Neural progenitor cell (in vitro differentiated cells): ENCODE data around the gene PEAK1. TPM values are rescaled to one million over a fixed set of nuclear protein-coding genes. Genes with fewer than 3 reads are reported as not detected.

Experiments used
- DNase-seq: peaks from one replicate; pipeline ENCODE4 v3.0.0-alpha.2; 2016; ENCODE audit warnings: low spot score
- H2AFZ ChIP-seq: fragments of 200-600 bp; sonication (generic); replicated peaks from 2 replicates; pipeline ENCODE4 v1.6.1; 2016; ENCODE audit warnings: antibody characterized with exemption
- H3F3A ChIP-seq: fragments of 200-600 bp; sonication (generic); 2 replicates; pipeline ENCODE4 v1.6.1; 2016; ENCODE audit warnings: antibody characterized with exemption, low read depth
- H3K27ac ChIP-seq: fragments of 200-600 bp; sonication (generic); 2 replicates; pipeline ENCODE4 v1.5.1; 2016; ENCODE audit warnings: mild to moderate bottlenecking
- H3K27me3 ChIP-seq: fragments of 200-600 bp; sonication (generic); 2 replicates; pipeline ENCODE4 v1.6.1; 2016; ENCODE audit warnings: mild to moderate bottlenecking, moderate library complexity
- H3K36me3 ChIP-seq: fragments of 200-600 bp; sonication (generic); 2 replicates; pipeline ENCODE4 v1.5.1; 2016
- H3K4me1 ChIP-seq: fragments of 200-600 bp; sonication (generic); 2 replicates; pipeline ENCODE4 v1.6.1; 2016; ENCODE audit warnings: mixed run types
- H3K4me2 ChIP-seq: fragments of 200-600 bp; sonication (generic); 2 replicates; pipeline ENCODE4 v1.6.1; 2016
- H3K4me3 ChIP-seq: fragments of 200-600 bp; sonication (generic); 2 replicates; pipeline ENCODE4 v1.5.1; 2016
- H3K79me2 ChIP-seq: fragments of 200-600 bp; sonication (generic); 2 replicates; pipeline ENCODE4 v1.6.1; 2016; ENCODE audit warnings: low read depth
- H3K9ac ChIP-seq: fragments of 200-600 bp; sonication (generic); 2 replicates; pipeline ENCODE4 v1.6.1; 2016
- H3K9me3 ChIP-seq: fragments of 200-600 bp; sonication (generic); 2 replicates; pipeline ENCODE4 v1.5.1; 2016; ENCODE audit warnings: low read depth
- H4K20me1 ChIP-seq: fragments of 200-600 bp; sonication (generic); 2 replicates; pipeline ENCODE4 v1.6.1; 2016; ENCODE audit warnings: low read depth
- H3K27ac Mint-ChIP-seq: 3 replicates; pipeline ENCODE4 v1.8.0; 2021; ENCODE audit warnings: mixed read lengths
- H3K27me3 Mint-ChIP-seq: 2 replicates; pipeline ENCODE4 v1.8.0; 2022; ENCODE audit warnings: low read depth, mild to moderate bottlenecking, inconsistent platforms, moderate library complexity, mixed read lengths; ENCODE audit not compliant: insufficient read depth
- H3K36me3 Mint-ChIP-seq: 3 replicates; pipeline ENCODE4 v1.8.0; 2021; ENCODE audit warnings: mixed read lengths
- H3K4me1 Mint-ChIP-seq: 3 replicates; pipeline ENCODE4 v1.8.0; 2021; ENCODE audit warnings: mixed read lengths
- H3K4me3 Mint-ChIP-seq: 3 replicates; pipeline ENCODE4 v1.8.0; 2021; ENCODE audit warnings: mild to moderate bottlenecking, moderate library complexity, mixed read lengths
- H3K9me3 Mint-ChIP-seq: 3 replicates; pipeline ENCODE4 v1.8.0; 2020; ENCODE audit warnings: mixed read lengths
- CTCF ChIP-seq: fragments of 200-600 bp; sonication (generic); IDR thresholded peaks from 2 replicates; pipeline ENCODE4 v1.5.1; 2017; ENCODE audit warnings: antibody characterized with exemption, mild to moderate bottlenecking
- EZH2 ChIP-seq: fragments of 200-600 bp; sonication (generic); IDR thresholded peaks from 2 replicates; pipeline ENCODE4 v1.6.1; 2017; ENCODE audit warnings: antibody characterized with exemption, mild to moderate bottlenecking, moderate library complexity
- EZH2phosphoT487 ChIP-seq: fragments of 200-600 bp; sonication (generic); IDR thresholded peaks from 2 replicates; pipeline ENCODE4 v1.6.1; 2017; ENCODE audit warnings: antibody characterized with exemption
- total RNA-seq: library from RNA; depleted of rRNA; stranded (reverse); fragments of >200 nt; gene quantifications from 2 replicates; pipeline ENCODE4 v1.2.3, GENCODE V29; 2015; ENCODE audit warnings: low replicate concordance

PEAK1 gene
- total RNA-seq, 1 donor from 2014 or later, result 30.9 TPM

- peaks cover 86% of the 10 kb centered on the region for H3K79me2 ChIP-seq
- no peak overlapping the region for H2AFZ ChIP-seq
- H3K4me3 ChIP-seq, result no peak overlapping the region
- H3K4me2 ChIP-seq, result no peak overlapping the region
- H3K4me1 Mint-ChIP-seq, result no peaks in the 10 kb centered on the region
- no peak for TF ChIP-seq EZH2phosphoT487
- TF ChIP-seq EZH2, result no peak
- no peak for TF ChIP-seq CTCF
- no peak overlapping the region for H3K27ac ChIP-seq
- no peak overlapping the region for H3K27ac Mint-ChIP-seq
- H3F3A ChIP-seq, result no peaks in the 10 kb centered on the region
- H3K9ac ChIP-seq, result no peak overlapping the region
- no peak for DNase-seq
- H3K36me3 Mint-ChIP-seq, result peaks cover 18% of the 10 kb centered on the region
- H3K9me3 ChIP-seq, result peaks cover 15% of the 10 kb centered on the region
- no peaks in the 10 kb centered on the region for H3K4me1 ChIP-seq
- H3K36me3 ChIP-seq, result peaks cover 13% of the 10 kb centered on the region
- peaks cover 3% of the 10 kb centered on the region for H3K27me3 Mint-ChIP-seq
- no peak overlapping the region for H3K4me3 Mint-ChIP-seq
- peaks cover 58% of the 10 kb centered on the region for H3K9me3 Mint-ChIP-seq
- peaks cover 4% of the 10 kb centered on the region for H4K20me1 ChIP-seq
- no peaks in the 10 kb centered on the region for H3K27me3 ChIP-seq
These were observed 23.2 kb downstream of the PEAK1 start for GRCh38 chr15:77396692-77397091.

GRCh38 chr15:77395013-77395774 is 24.7 kb downstream of the PEAK1 start:
- Histone ChIP-seq H3K4me3 (no peak overlapping the region), H3K27ac (no peak overlapping the region), H3K36me3 (peaks cover 6% of the 10 kb centered on the region), H3K4me2 (no peak overlapping the region), H3K4me1 (no peaks in the 10 kb centered on the region), H3K27me3 (no peaks in the 10 kb centered on the region), H3K9ac (no peak overlapping the region), H3F3A (no peaks in the 10 kb centered on the region), H3K9me3 (peaks cover 15% of the 10 kb centered on the region), H2AFZ (no peak overlapping the region), H3K79me2 (peaks cover 86% of the 10 kb centered on the region), H4K20me1 (peaks cover 15% of the 10 kb centered on the region)
- DNase-seq, result no peak
- no peak overlapping the region for H3K4me3 Mint-ChIP-seq
- no peak for TF ChIP-seq EZH2phosphoT487
- TF ChIP-seq CTCF, result no peak
- TF ChIP-seq EZH2, result no peak
- H3K36me3 Mint-ChIP-seq, result peaks cover 18% of the 10 kb centered on the region
- H3K9me3 Mint-ChIP-seq, result peaks cover 53% of the 10 kb centered on the region
- H3K4me1 Mint-ChIP-seq, result no peaks in the 10 kb centered on the region
- H3K27me3 Mint-ChIP-seq, result peaks cover 3% of the 10 kb centered on the region
- H3K27ac Mint-ChIP-seq, result no peak overlapping the region

- no peak for DNase-seq
- H3K4me3 ChIP-seq, result no peak overlapping the region
- Mint-ChIP-seq H3K4me3 (no peak overlapping the region), H3K4me1 (no peaks in the 10 kb centered on the region), H3K36me3 (peaks cover 11% of the 10 kb centered on the region), H3K27me3 (peaks cover 3% of the 10 kb centered on the region), H3K9me3 (peaks cover 38% of the 10 kb centered on the region), H3K27ac (no peak overlapping the region)
- no peak overlapping the region for H3K27ac ChIP-seq
- peaks cover 15% of the 10 kb centered on the region for H3K9me3 ChIP-seq
- no peaks in the 10 kb centered on the region for H3K4me1 ChIP-seq
- H4K20me1 ChIP-seq, result peaks cover 16% of the 10 kb centered on the region
- H3K36me3 ChIP-seq, result peaks cover 6% of the 10 kb centered on the region
- H3K4me2 ChIP-seq, result no peak overlapping the region
- H3K9ac ChIP-seq, result no peak overlapping the region
- H2AFZ ChIP-seq, result no peak overlapping the region
- no peaks in the 10 kb centered on the region for H3K27me3 ChIP-seq
- no peak for TF ChIP-seq EZH2
- TF ChIP-seq CTCF, result no peak
- no peak for TF ChIP-seq EZH2phosphoT487
- H3K79me2 ChIP-seq, result peaks cover 81% of the 10 kb centered on the region
- H3F3A ChIP-seq, result no peaks in the 10 kb centered on the region
These were observed 26.4 kb downstream of the PEAK1 start for GRCh38 chr15:77393471-77393840.
